Activated CD8-positive, alpha-beta T cell treated with anti-CD3 and anti-CD28 coated beads for 36 hours (primary cell): ENCODE measurements around the gene FAM210A. TPM values are rescaled to one million over a fixed set of nuclear protein-coding genes. Genes with fewer than 3 reads are reported as not detected.
"Not testable (repeated sequence)": the region's sequence is repeated elsewhere in the genome, so short reads cannot be mapped to it uniquely, and the experiment has no call there.

Experiments used
- ATAC-seq: fragments of 200-7000 bp; cut with Tn5 transposase; one replicate; pipeline ENCODE4 v1.10.0; 2021; ENCODE audit warnings: mild to moderate bottlenecking, moderate library complexity
- CTCF ChIA-PET: fragments of 350-600 bp; sonication (Branson Sonifier 250); formaldehyde crosslinking; loops from one replicate; lab custom pipeline; 2021; ENCODE audit warnings: antibody characterized with exemption; lab: Charles Lee
- POLR2A ChIA-PET: fragments of 350-600 bp; sonication (Branson Sonifier 250); formaldehyde crosslinking; loops from one replicate; lab custom pipeline; 2021; ENCODE audit warnings: antibody characterized with exemption; lab: Charles Lee
- DNase-seq: peaks from one replicate; pipeline ENCODE4 v3.0.0-alpha.2; 2020
- H3K27ac Mint-ChIP-seq: one replicate; pipeline ENCODE4 v1.8.0; 2021; ENCODE audit warnings: mild to moderate bottlenecking, mixed read lengths
- H3K27me3 Mint-ChIP-seq: one replicate; pipeline ENCODE4 v1.8.0; 2021; ENCODE audit warnings: mixed read lengths
- H3K36me3 Mint-ChIP-seq: one replicate; pipeline ENCODE4 v1.8.0; 2021; ENCODE audit warnings: low read depth, mixed read lengths
- H3K4me1 Mint-ChIP-seq: one replicate; pipeline ENCODE4 v1.8.0; 2021; ENCODE audit warnings: low read depth, mixed read lengths
- H3K4me3 Mint-ChIP-seq: one replicate; pipeline ENCODE4 v1.8.0; 2021; ENCODE audit warnings: mild to moderate bottlenecking, moderate library complexity, mixed read lengths
- H3K9me3 Mint-ChIP-seq: one replicate; pipeline ENCODE4 v1.8.0; 2021; ENCODE audit warnings: mixed read lengths
- intact Hi-C: fragments of 100-400 bp; cut with micrococcal nuclease; formaldehyde crosslinking; loops from one replicate; pipeline ENCODE4 v1.10.0; 2022
- total RNA-seq, 2 experiments: library from RNA; stranded (reverse); gene quantifications; one replicate each; pipeline ENCODE4 v1.2.3, GENCODE V29; 2021
- TF ChIP-seq, protein P1 (sequence below): fragments of 200-600 bp; IDR thresholded peaks from one replicate; pipeline ENCODE4 v1.8.0; 2022; ENCODE audit warnings: antibody characterized with exemption, mild to moderate bottlenecking

FAM210A gene
- total RNA-seq, 2 experiments from 2014 or later: 57.7 to 64.2 TPM

DNA sequence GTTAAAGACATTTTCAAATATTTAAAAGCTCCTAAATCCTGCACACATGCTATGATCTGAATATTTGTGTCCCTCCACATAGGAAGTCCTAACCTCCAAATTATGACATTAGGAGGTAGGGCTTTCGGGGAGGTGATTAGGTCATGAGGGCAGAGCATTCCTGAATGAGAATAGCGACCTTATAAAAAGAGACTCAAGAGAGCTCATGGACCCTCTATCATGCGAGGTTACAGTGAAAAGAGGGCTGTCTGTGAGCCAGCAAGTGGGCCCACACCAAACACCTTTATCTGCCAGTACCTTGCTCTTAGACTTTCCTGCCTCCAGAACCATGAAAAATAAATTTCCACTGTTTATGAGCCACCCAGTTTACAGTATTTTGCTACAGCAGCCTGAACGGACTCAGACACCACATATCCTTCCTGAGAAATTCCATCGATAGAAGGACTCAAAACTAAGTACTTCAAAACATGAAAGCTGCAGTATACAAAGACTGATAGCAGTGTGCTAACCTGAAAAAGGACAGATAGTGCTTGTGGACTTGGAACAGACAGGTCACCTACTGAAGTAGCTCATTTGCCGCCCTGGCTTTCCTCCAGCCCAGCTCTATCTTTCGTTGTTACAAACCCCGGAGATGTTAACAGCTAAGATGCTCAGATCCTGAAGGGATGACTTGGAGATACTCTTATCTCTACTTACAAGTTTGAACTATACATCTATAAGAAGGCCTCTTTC is 13.8 kb downstream of the FAM210A start:
- ATAC-seq (no peak), DNase-seq (no peak)
- Mint-ChIP-seq H3K27me3 (no peaks in the 10 kb centered on the region), H3K4me1 (peaks cover 14% of the 10 kb centered on the region), H3K27ac (no peak overlapping the region), H3K4me3 (no peak overlapping the region), H3K9me3 (peaks cover 3% of the 10 kb centered on the region), H3K36me3 (peaks cover 27% of the 10 kb centered on the region)
- CTCF ChIA-PET: interaction anchor here (0.7 to 1.7 kb wide), 2 partner anchors 10 to 154 kb away, joined by 4 read pairs; no protein-coding TSS in a partner anchor
- TF ChIP-seq, protein P1, sequence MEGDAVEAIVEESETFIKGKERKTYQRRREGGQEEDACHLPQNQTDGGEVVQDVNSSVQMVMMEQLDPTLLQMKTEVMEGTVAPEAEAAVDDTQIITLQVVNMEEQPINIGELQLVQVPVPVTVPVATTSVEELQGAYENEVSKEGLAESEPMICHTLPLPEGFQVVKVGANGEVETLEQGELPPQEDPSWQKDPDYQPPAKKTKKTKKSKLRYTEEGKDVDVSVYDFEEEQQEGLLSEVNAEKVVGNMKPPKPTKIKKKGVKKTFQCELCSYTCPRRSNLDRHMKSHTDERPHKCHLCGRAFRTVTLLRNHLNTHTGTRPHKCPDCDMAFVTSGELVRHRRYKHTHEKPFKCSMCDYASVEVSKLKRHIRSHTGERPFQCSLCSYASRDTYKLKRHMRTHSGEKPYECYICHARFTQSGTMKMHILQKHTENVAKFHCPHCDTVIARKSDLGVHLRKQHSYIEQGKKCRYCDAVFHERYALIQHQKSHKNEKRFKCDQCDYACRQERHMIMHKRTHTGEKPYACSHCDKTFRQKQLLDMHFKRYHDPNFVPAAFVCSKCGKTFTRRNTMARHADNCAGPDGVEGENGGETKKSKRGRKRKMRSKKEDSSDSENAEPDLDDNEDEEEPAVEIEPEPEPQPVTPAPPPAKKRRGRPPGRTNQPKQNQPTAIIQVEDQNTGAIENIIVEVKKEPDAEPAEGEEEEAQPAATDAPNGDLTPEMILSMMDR: no peak
- POLR2A ChIA-PET: no interaction called here
- intact Hi-C loops: loop anchor here (10.0 kb wide), 1 partner anchor 48 kb away; no protein-coding TSS in a partner anchor

DNA sequence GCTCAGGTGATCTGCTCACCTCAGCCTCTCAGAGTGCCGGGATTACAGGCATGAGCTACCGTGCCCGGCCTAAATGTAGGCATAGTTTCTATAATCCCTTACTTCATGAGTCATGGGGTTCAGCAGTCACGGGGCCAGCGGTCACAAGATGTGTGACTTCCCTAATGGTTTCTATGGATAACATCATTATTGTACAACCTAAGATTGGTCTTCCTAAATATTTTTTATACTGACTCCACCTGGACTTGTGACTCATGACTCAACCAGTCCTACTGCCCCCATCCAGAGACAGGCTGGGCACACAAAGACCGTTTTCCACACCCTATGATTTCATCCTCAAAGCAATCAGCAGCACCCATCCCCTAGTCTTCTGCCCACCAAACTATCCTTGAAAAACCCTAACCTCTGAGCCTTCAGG is 15.9 kb downstream of the FAM210A start:
- Mint-ChIP-seq H3K4me1 (peaks cover 8% of the 10 kb centered on the region), H3K27me3 (no peaks in the 10 kb centered on the region), H3K9me3 (peaks cover 19% of the 10 kb centered on the region), H3K27ac (no peak overlapping the region), H3K36me3 (peaks cover 37% of the 10 kb centered on the region), H3K4me3 (no peak overlapping the region)
- CTCF ChIA-PET: no interaction called here
- DNase-seq: no peak
- ATAC-seq: no peak
- TF ChIP-seq, protein P1: no peak
- intact Hi-C loops: loop anchor here (10.0 kb wide), 1 partner anchor 46 kb away; no protein-coding TSS in a partner anchor
- POLR2A ChIA-PET: no interaction called here

DNA sequence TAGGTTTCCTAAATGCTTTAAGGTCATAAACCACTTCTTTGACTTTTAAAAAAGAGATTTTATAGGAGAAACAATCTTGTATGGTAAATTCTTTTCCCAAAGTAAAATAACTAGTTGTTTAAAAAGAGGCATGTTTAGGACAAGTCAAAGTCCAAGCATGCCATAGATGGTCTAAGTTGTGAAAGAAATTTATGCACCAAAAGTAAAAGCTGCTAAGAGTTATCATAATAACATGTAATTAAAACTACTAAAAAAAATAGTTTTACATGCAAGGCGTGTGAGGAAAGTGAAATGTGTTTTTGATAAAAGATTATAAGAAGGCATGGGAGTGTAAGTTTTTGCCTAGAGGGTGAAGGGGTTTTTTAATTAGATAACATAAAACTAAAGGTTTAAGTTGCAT is 22.5 kb downstream of the FAM210A start:
- peaks cover 8% of the 10 kb centered on the region for H3K4me1 Mint-ChIP-seq
- no peak overlapping the region for H3K27ac Mint-ChIP-seq
- POLR2A ChIA-PET: no interaction called here
- intact Hi-C loops: no loop called here
- H3K36me3 Mint-ChIP-seq: peaks cover 72% of the 10 kb centered on the region
- no peak overlapping the region for H3K4me3 Mint-ChIP-seq
- no peaks in the 10 kb centered on the region for H3K27me3 Mint-ChIP-seq
- TF ChIP-seq, protein P1: no peak
- ATAC-seq (no peak), DNase-seq (no peak)
- CTCF ChIA-PET: no interaction called here
- peaks cover 56% of the 10 kb centered on the region for H3K9me3 Mint-ChIP-seq

DNA sequence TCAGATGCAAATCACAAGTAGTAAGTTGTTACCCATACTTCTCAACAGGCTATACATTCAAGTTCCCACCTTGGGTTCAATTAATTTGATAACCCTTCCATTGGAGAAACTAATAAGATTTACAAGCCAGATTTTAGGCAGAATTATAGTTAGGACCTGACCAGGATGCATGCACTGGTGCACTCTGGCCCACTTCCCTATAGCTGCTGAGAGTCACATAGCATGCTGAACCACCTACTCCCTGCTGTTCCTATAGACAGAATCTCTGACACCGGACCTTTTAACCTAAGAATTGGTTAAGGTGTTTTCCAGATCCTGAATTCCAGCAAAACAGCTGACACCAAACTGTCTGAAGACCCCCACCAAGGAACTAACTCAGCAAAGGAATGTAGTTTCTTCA is 26.2 kb downstream of the FAM210A start:
- ATAC-seq: no peak
- Mint-ChIP-seq H3K36me3 (peaks cover 69% of the 10 kb centered on the region), H3K9me3 (peaks cover 46% of the 10 kb centered on the region), H3K4me1 (peaks cover 13% of the 10 kb centered on the region), H3K27me3 (no peaks in the 10 kb centered on the region), H3K27ac (no peak overlapping the region), H3K4me3 (no peak overlapping the region)
- DNase-seq: no peak
- POLR2A ChIA-PET: no interaction called here
- intact Hi-C loops: no loop called here
- TF ChIP-seq, protein P1: no peak
- CTCF ChIA-PET: no interaction called here

DNA sequence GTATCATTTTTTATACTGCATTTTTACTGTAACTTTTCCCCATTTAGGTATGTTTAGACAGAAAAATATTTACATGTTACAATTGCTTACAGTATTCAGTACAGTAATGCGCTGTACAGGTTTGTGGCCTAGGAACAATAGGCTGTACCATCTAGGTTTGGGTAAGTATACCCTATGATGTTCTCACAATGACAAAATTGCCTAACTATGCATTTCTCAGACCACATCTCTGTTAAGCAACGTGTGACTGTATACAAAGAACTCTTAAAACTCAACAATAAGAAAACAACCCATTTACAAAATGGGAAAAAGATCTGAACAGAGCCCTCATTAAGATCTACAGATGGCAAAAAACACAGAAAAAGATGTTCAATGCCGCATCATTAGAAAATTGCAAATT is 29.4 kb downstream of the FAM210A start:
- DNase-seq: no peak
- peaks cover 36% of the 10 kb centered on the region for H3K9me3 Mint-ChIP-seq
- H3K4me1 Mint-ChIP-seq: peaks cover 16% of the 10 kb centered on the region
- intact Hi-C loops: no loop called here
- TF ChIP-seq, protein P1: no peak
- H3K27ac Mint-ChIP-seq: no peak overlapping the region
- H3K36me3 Mint-ChIP-seq: peaks cover 64% of the 10 kb centered on the region
- no peak for ATAC-seq
- no peak overlapping the region for H3K4me3 Mint-ChIP-seq
- no peaks in the 10 kb centered on the region for H3K27me3 Mint-ChIP-seq
- ChIA-PET CTCF (no interaction called here), POLR2A (interaction anchor here (0.6 kb wide), 1 partner anchor 312 kb away, joined by 3 read pairs; no protein-coding TSS in a partner anchor)

DNA sequence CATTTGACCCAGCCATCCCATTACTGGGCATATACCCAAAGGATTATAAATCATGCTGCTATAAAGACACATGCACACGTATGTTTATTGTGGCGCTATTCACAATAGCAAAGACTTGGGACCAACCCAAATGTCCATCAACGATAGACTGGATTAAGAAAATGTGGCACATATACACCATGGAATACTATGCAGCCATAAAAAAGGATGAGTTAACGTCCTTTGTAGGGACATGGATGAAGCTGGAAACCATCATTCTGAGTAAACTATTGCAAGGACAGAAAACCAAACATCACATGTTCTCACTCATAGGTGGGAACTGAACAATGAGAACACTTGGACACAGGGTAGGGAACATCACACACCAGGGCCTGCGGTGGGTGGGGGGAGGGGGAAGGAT is 31.0 kb downstream of the FAM210A start:
- DNase-seq, CTCF ChIA-PET, intact Hi-C loops, H3K27me3 Mint-ChIP-seq, POLR2A ChIA-PET, H3K4me3 Mint-ChIP-seq, H3K27ac Mint-ChIP-seq, ATAC-seq: not testable (repeated sequence)
- H3K36me3 Mint-ChIP-seq: peaks cover 61% of the 10 kb centered on the region
- H3K9me3 Mint-ChIP-seq: peaks cover 29% of the 10 kb centered on the region
- H3K4me1 Mint-ChIP-seq: peaks cover 20% of the 10 kb centered on the region

DNA sequence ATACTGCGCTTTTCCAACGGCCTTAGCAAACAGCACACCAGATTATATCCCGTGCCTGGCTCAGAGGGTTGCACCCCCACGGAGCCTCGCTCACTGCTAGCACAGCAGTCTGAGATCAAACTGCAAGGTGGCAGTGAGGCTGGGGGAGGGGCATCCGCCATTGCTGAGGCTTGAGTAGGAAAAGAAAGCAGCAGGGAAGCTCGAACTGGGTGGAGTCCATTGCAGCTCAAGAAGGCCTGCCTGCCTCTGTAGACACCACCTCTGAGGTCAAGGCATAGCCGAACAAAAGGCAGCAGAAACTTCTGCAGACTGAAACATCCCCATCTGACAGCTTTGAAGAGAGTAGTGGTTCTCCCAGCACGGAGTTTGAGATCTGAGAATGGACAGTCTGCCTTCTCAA is 36.3 kb downstream of the FAM210A start:
- DNase-seq, H3K27me3 Mint-ChIP-seq, intact Hi-C loops, POLR2A ChIA-PET, ATAC-seq, H3K27ac Mint-ChIP-seq, CTCF ChIA-PET, H3K4me3 Mint-ChIP-seq: not testable (repeated sequence)
- Mint-ChIP-seq H3K4me1 (peaks cover 26% of the 10 kb centered on the region), H3K36me3 (peaks cover 46% of the 10 kb centered on the region), H3K9me3 (peaks cover 13% of the 10 kb centered on the region)
